Metanephros (tissue), 1 donor: ENCODE data around the gene MT4. TPM values are rescaled to one million over a fixed set of nuclear protein-coding genes. Genes with fewer than 3 reads are reported as not detected.

Experiments used
- total RNA-seq: library from RNA; depleted of rRNA; stranded (reverse); fragments of >200 nt; gene quantifications from one replicate; pipeline ENCODE4 v1.2.3, GENCODE V29; 2014

Gene MT4
- total RNA-seq: not detected

DNA sequence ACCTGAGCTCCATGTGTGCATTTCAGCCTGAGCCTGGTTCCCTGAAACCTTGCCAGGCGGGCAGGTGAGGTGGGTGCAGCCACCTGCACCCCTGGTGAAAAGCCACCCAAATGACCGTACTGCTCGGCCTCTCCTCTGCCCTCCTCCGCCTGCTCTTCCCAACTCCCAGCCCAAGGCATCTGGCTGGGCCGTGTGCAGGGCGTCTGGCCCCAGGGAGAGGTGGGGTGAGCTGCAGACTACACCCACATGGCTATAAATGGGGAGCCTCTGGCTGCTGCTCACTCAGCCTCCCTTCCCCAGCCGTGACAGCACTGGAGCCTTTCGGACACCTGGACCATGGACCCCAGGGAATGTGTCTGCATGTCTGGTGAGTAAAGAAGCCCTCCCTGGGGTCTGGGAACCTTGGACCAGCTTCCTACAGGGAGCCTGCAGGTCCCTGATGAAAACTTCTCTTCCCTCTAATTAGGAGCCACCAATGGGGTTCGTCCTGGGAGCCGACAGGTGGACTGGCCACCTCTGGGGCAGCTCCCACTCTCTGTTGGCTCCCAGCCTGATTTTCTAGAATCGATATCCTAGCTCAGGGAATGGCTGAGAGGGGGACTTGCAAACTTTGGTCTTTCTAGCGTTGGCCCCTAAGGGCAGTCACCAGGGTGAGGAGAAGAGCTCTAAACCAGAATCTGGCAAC is at the start of gene MT4:
Gene MT4, plus strand, starts transcription at position 281 of the 685 bp plus-strand sequence. Its CDS starts 56 bp downstream, at position 337.

DNA sequence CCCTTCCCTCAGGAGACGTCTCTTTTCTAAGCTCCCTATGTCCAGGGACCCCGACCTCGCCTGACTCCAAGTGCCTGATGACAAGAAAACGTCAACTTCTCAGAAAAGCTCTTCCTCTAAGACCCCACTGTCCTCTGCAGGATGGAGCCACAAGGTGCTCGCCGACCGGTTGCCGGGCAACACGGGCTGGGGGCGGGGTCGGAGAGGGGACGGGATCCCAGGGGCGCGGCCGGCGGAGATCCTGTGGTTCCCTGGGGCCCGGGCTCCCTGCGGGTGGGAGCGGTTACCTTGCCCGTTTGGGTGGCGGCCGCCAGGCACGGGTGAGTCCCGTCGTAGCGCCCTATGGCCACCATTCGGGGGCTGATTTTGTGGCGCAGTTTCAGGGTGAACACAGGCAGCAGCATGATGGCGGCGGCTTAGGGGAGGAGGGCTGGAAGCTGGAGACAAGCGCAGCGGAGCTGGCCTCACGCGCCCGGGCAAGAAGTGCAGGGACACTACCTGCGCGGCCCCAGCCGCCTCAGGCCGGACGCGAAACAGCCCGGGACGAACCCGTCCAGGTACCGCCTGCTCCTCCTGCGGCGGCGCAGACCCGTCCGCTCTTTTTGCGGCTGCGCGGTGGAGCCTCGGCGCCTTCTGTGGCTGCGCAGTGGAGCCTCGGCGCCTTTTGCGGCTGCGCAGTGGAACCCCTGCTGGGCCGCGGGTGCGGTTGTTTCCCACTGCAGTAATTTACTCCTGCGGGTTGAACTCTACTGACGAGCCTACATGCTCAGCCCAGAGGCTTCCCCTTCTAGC is 45.2 kb upstream of the MT4 start, which contains the start of gene BBS2:
Gene BBS2, minus strand, starts transcription at position 566 of the 792 bp plus-strand sequence. Its CDS starts 162 bp downstream, at position 404.

DNA sequence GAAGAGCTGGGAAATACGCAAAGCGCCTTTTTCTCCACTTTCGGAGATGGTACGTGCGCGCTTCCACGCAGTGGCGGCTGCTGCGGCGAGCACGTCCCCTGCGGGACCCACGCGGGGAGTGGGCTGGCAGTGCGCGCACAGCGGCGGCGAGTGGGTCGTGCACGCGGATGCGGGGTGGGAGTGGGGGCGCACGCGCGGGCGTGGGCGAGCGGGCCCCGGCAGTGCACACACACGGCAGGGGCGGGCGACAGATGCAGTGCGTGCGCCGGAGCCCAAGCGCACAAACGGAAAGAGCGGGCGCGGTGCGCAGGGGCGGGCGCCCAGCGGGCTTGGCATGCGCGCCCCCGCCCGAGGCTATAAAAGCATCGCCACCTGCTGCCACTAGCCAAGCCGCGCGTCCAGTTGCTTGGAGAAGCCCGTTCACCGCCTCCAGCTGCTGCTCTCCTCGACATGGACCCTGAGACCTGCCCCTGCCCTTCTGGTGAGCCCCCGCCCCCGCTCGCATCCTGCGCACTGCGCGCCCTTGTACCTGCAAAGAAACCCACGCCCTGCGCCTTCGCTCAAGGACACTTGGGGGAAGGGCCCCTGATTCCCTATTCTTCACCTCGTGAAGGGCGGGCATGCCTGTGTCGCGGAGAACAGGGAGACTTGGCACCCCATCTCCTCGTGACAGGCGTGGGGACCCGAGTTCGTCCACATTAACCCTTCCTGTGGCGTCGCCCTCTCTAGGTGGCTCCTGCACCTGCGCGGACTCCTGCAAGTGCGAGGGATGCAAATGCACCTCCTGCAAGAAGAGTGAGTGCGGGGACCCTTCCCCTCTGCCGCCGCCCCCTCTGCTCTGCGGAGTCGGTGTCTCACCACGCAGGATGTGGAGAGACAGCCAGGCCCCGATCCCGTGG is 24.5 kb downstream of the MT4 start, which contains the start of gene MT3:
Gene MT3, plus strand, starts transcription at position 388 of the 899 bp plus-strand sequence. Its CDS starts 63 bp downstream, at position 451.

DNA sequence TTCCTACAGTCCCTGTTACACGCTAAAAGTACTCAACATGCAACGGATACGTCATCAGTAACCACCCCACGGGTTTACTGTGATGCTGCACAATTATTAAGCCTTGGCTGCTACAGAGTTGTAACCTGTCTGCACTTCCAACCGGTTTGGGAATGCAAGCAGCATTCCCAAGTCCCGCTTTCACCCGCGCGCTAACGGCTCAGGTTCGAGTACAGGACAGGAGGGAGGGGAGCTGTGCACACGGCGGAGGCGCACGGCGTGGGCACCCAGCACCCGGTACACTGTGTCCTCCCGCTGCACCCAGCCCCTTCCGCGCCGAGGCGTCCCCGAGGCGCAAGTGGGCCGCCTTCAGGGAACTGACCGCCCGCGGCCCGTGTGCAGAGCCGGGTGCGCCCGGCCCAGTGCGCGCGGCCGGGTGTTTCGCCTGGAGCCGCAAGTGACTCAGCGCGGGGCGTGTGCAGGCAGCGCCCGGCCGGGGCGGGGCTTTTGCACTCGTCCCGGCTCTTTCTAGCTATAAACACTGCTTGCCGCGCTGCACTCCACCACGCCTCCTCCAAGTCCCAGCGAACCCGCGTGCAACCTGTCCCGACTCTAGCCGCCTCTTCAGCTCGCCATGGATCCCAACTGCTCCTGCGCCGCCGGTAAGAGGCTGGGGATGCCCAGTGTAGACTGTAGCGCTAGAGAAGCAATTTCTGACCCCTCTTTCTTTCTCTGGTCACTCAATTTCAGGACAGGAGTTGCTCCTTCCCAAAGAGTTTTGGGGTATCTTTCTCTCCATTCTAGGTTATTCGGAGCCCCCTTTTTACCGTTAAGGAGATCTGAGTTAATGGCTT is 43.4 kb downstream of the MT4 start, which contains the start of gene MT2A:
Gene MT2A, plus strand, starts transcription at position 542 of the 833 bp plus-strand sequence. Its CDS starts 72 bp downstream, at position 614.

Other genes starting within 250 kb of the MT4 start
- gene AMFR, start 139.5 kb upstream of the MT4 start, total RNA-seq: 141 TPM
- 162 TPM for gene NUDT21, start 113.7 kb upstream of the MT4 start, total RNA-seq
- gene OGFOD1, start 113.5 kb upstream of the MT4 start, total RNA-seq: 16.8 TPM
- 73.3 TPM for gene BBS2, start 45.0 kb upstream of the MT4 start, total RNA-seq
- 2.6 TPM for gene MT3, start 24.5 kb downstream of the MT4 start, total RNA-seq
- gene MT2A, start 43.5 kb downstream of the MT4 start, total RNA-seq: 9.9 TPM
- 17.2 TPM for gene MT1E, start 60.7 kb downstream of the MT4 start, total RNA-seq
- 1.5 TPM for gene MT1M, start 67.6 kb downstream of the MT4 start, total RNA-seq
- not detected for gene MT1A, start 73.6 kb downstream of the MT4 start, total RNA-seq
- not detected for gene MT1B, start 86.8 kb downstream of the MT4 start, total RNA-seq
- 15.8 TPM for gene MT1F, start 92.9 kb downstream of the MT4 start, total RNA-seq
- 40.0 TPM for gene MT1G, start 103.0 kb downstream of the MT4 start, total RNA-seq
- 18.5 TPM for gene MT1H, start 104.7 kb downstream of the MT4 start, total RNA-seq
- gene MT1X, start 117.4 kb downstream of the MT4 start, total RNA-seq: 37.8 TPM
- gene NUP93, start 165.1 kb downstream of the MT4 start, total RNA-seq: 95.5 TPM